GM23338 (cell line): ENCODE results near the gene B3GALT4. TPM values are rescaled to one million over a fixed set of nuclear protein-coding genes. Genes with fewer than 3 reads are reported as not detected.

Experiments
- ATAC-seq: fragments of 200-7000 bp; cut with Tn5 transposase; 3 replicates; pipeline ENCODE4 v1.9.1; 2020
- DNase-seq: peaks from one replicate; pipeline ENCODE4 v3.0.0-alpha.2; 2015; ENCODE audit warnings: low spot score
- H2AFZ ChIP-seq: fragments of 200-600 bp; sonication (generic); 2 replicates; pipeline ENCODE4 v1.8.0; 2016; ENCODE audit warnings: antibody characterized with exemption, mild to moderate bottlenecking, moderate library complexity
- H3F3A ChIP-seq: fragments of 200-600 bp; sonication (generic); replicated peaks from 2 replicates; pipeline ENCODE4 v1.8.0; 2017; ENCODE audit warnings: antibody characterized with exemption, mixed run types, low read depth
- H3K27ac ChIP-seq: fragments of 200-600 bp; sonication (generic); 2 replicates; pipeline ENCODE4 v1.6.1; 2016; ENCODE audit warnings: low read depth
- H3K27me3 ChIP-seq: fragments of 200-600 bp; sonication (generic); 2 replicates; pipeline ENCODE4 v1.8.0; 2016; ENCODE audit warnings: mild to moderate bottlenecking, mixed run types, moderate library complexity; ENCODE audit not compliant: insufficient read depth
- H3K36me3 ChIP-seq: fragments of 200-600 bp; sonication (generic); 2 replicates; pipeline ENCODE4 v1.8.0; 2016; ENCODE audit warnings: mild to moderate bottlenecking; ENCODE audit not compliant: insufficient read depth
- H3K4me1 ChIP-seq: fragments of 200-600 bp; sonication (generic); 2 replicates; pipeline ENCODE4 v1.8.0; 2016; ENCODE audit warnings: mild to moderate bottlenecking, moderate library complexity; ENCODE audit not compliant: insufficient read depth
- H3K4me2 ChIP-seq: fragments of 200-600 bp; sonication (generic); 2 replicates; pipeline ENCODE4 v1.7.1; 2017; ENCODE audit warnings: mixed run types
- H3K4me3 ChIP-seq: fragments of 200-600 bp; sonication (generic); 2 replicates; pipeline ENCODE4 v1.6.1; 2016; ENCODE audit warnings: mixed run types
- H3K79me2 ChIP-seq: fragments of 200-600 bp; sonication (generic); replicated peaks from 2 replicates; pipeline ENCODE4 v1.8.0; 2017; ENCODE audit warnings: mild to moderate bottlenecking; ENCODE audit not compliant: insufficient read depth
- H3K9me2 ChIP-seq: fragments of 200-600 bp; sonication (generic); 2 replicates; pipeline ENCODE4 v1.8.0; 2017; ENCODE audit not compliant: insufficient read depth
- H4K20me1 ChIP-seq: fragments of 200-600 bp; sonication (generic); replicated peaks from 2 replicates; pipeline ENCODE4 v1.8.0; 2017; ENCODE audit warnings: mild to moderate bottlenecking; ENCODE audit not compliant: insufficient read depth
- H3K27ac Mint-ChIP-seq: 2 replicates; pipeline ENCODE4 v1.8.0; 2020; ENCODE audit warnings: inconsistent platforms, mild to moderate bottlenecking, moderate library complexity, mixed read lengths
- H3K27me3 Mint-ChIP-seq: 3 replicates; pipeline ENCODE4 v1.8.0; 2022; ENCODE audit warnings: low read depth, mild to moderate bottlenecking, moderate library complexity, mixed read lengths, inconsistent platforms; ENCODE audit not compliant: insufficient read depth, poor library complexity
- H3K36me3 Mint-ChIP-seq: 3 replicates; pipeline ENCODE4 v1.8.0; 2021; ENCODE audit warnings: low read depth, mild to moderate bottlenecking, inconsistent platforms, moderate library complexity, mixed read lengths
- H3K4me1 Mint-ChIP-seq: 3 replicates; pipeline ENCODE4 v1.8.0; 2020; ENCODE audit warnings: mild to moderate bottlenecking, inconsistent platforms, mixed read lengths
- H3K4me3 Mint-ChIP-seq: 3 replicates; pipeline ENCODE4 v1.8.0; 2021; ENCODE audit warnings: moderate library complexity, mild to moderate bottlenecking, inconsistent platforms, mixed read lengths
- H3K9me3 Mint-ChIP-seq: 3 replicates; pipeline ENCODE4 v1.8.0; 2020; ENCODE audit warnings: moderate library complexity, mild to moderate bottlenecking, inconsistent platforms, mixed read lengths
- ETS1 ChIP-seq: IDR thresholded peaks from 2 replicates; pipeline ENCODE4 v1.6.1; 2016; ENCODE audit warnings: antibody characterized with exemption
- EZH2phosphoT487 ChIP-seq: fragments of 200-600 bp; sonication (generic); IDR thresholded peaks from one replicate; pipeline ENCODE4 v1.8.1; 2018; ENCODE audit warnings: antibody characterized with exemption; ENCODE audit not compliant: unreplicated experiment
- POLR2AphosphoS5 ChIP-seq: IDR thresholded peaks from 2 replicates; pipeline ENCODE4 v1.6.1; 2016; ENCODE audit warnings: antibody characterized with exemption, low read depth
- REST ChIP-seq: IDR thresholded peaks from one replicate; pipeline ENCODE4 v1.6.1; 2018; ENCODE audit warnings: antibody characterized with exemption; ENCODE audit not compliant: unreplicated experiment
- STAT1 ChIP-seq: IDR thresholded peaks from one replicate; pipeline ENCODE4 v1.6.1; 2016; ENCODE audit warnings: antibody characterized with exemption; ENCODE audit not compliant: unreplicated experiment
- ZNF114 ChIP-seq: fragments of 250-450 bp; sonication (Bioruptor Pico); IDR thresholded peaks from 2 replicates; pipeline ENCODE4 v1.5.0; 2020; ENCODE audit warnings: mild to moderate bottlenecking, moderate library complexity
- ZNF462 ChIP-seq: fragments of 250-450 bp; sonication (Bioruptor Pico); IDR thresholded peaks from 2 replicates; pipeline ENCODE4 v1.5.0; 2020; ENCODE audit warnings: mild to moderate bottlenecking, moderate library complexity
- polyA plus RNA-seq: library from polyadenylated mRNA; unstranded; fragments of >200 nt; fragmentation: Nextera tagmentation; extraction: Ambion mirVana; gene quantifications from 2 replicates; pipeline ENCODE4 v1.2.1, GENCODE V29; 2016
- total RNA-seq: library from RNA; depleted of rRNA; stranded (reverse); fragments of >200 nt; shearing (Covaris generic); gene quantifications from 2 replicates; pipeline ENCODE4 v1.2.3, GENCODE V29; 2014

Gene B3GALT4
- total and polyA plus RNA-seq, 2 experiments from 2014 or later, result 1.3 to 2.3 TPM

- Histone ChIP-seq H3K4me2 (peak overlapping the region; percentile 99), H3K36me3 (peaks cover 11% of the 10 kb centered on the region), H3K79me2 (peaks cover 17% of the 10 kb centered on the region), H3F3A (peaks cover 25% of the 10 kb centered on the region), H3K9me2 (no peaks in the 10 kb centered on the region), H2AFZ (no peak overlapping the region), H3K27ac (no peak overlapping the region), H3K27me3 (no peaks in the 10 kb centered on the region), H3K4me3 (peak overlapping the region; percentile 91), H4K20me1 (peaks cover 1% of the 10 kb centered on the region; the same call in 1 of the 2 replicates), H3K4me1 (peaks cover 36% of the 10 kb centered on the region)
- Mint-ChIP-seq H3K9me3 (no peaks in the 10 kb centered on the region; the same call in 1 of the 3 replicates), H3K4me1 (peaks cover 53% of the 10 kb centered on the region), H3K4me3 (peak overlapping the region; percentile 92), H3K27ac (no peak overlapping the region; the same call in 1 of the 2 replicates), H3K27me3 (peaks cover 26% of the 10 kb centered on the region), H3K36me3 (peaks cover 23% of the 10 kb centered on the region)
- TF ChIP-seq ETS1, result no peak
- TF ChIP-seq POLR2AphosphoS5, result peak; percentile 70
- TF ChIP-seq STAT1, result no peak
- TF ChIP-seq EZH2phosphoT487, result no peak
- ATAC-seq (peak; percentile 14), DNase-seq (peak; percentile 71)
These were observed 38.2 kb downstream of the B3GALT4 start for GRCh38 chr6:33314943-33315792.

- DNase-seq, result no peak
- H3K4me1 ChIP-seq, result peaks cover 42% of the 10 kb centered on the region
These were observed 39.1 kb downstream of the B3GALT4 start for GRCh38 chr6:33315793-33316602.

More at GRCh38 chr6:33315793-33316602, 39.1 kb downstream of the B3GALT4 start:
- peaks cover 26% of the 10 kb centered on the region for H3K79me2 ChIP-seq
- H3K36me3 ChIP-seq, result peaks cover 14% of the 10 kb centered on the region
- Mint-ChIP-seq H3K27me3 (peaks cover 28% of the 10 kb centered on the region), H3K36me3 (peaks cover 31% of the 10 kb centered on the region), H3K4me3 (peak overlapping the region; percentile 93), H3K9me3 (no peaks in the 10 kb centered on the region; the same call in 1 of the 3 replicates), H3K27ac (peak overlapping the region; percentile 31; the same call in 1 of the 2 replicates), H3K4me1 (peaks cover 61% of the 10 kb centered on the region)
- H3K27me3 ChIP-seq, result no peaks in the 10 kb centered on the region
- TF ChIP-seq REST (peak; percentile 36), ZNF114 (no peak), ZNF462 (CRISPR knock-in tag) (no peak)
- no peaks in the 10 kb centered on the region for H3K9me2 ChIP-seq
- no peak for ATAC-seq
- peaks cover 30% of the 10 kb centered on the region for H3F3A ChIP-seq
- H3K27ac ChIP-seq, result no peak overlapping the region
- H4K20me1 ChIP-seq, result peaks cover 4% of the 10 kb centered on the region; the same call in 1 of the 2 replicates
- H3K4me2 ChIP-seq, result peak overlapping the region; percentile 99
- no peak overlapping the region for H2AFZ ChIP-seq
- no peak overlapping the region; the same call in 1 of the 2 replicates for H3K4me3 ChIP-seq
